HCT116 (cell line): Measurements from ENCODE around the gene NACC2.

Experiments
- CEBPB ChIP-seq: IDR thresholded peaks from 2 replicates; pipeline ENCODE4 v1.6.1; 2012; ENCODE audit warnings: low read depth
- FOSL1 ChIP-seq: IDR thresholded peaks from 2 replicates; pipeline ENCODE4 v1.6.1; 2012; ENCODE audit warnings: low read depth
- RAD21 ChIP-seq: IDR thresholded peaks from 2 replicates; pipeline ENCODE4 v1.6.1; 2012; ENCODE audit warnings: low read depth, mild to moderate bottlenecking
- SIN3A ChIP-seq: IDR thresholded peaks from 2 replicates; pipeline ENCODE4 v1.6.1; 2012; ENCODE audit warnings: low read depth

DNA sequence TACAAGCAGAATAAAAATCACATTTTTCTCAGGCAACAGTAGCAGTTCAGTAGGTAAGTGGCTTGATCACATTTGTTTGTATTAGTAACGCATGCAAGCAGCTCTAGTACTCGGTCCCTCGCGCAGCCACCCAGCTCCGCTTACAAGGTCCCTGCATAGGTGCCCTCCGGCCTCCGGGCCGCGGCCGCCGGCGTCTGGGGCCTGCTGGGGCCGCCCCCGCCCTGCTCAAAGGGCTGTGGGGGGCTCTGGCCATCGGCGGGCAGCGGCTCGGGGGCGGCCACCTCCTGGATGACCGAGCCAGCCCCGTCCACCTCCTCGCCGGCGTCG lies 83.8 kb downstream of the NACC2 start:
- TF ChIP-seq RAD21 (no peak), FOSL1 (no peak), SIN3A (no peak), CEBPB (no peak)
